HL-60/S4 (cell line): ENCODE data around the gene TGIF2.

Experiments
- in situ Hi-C: fragments of 300-500 bp; cut with MboI; formaldehyde crosslinking; loops from 2 replicates; pipeline ENCODE4 v1.14.3; 2022; ENCODE audit warnings: low sequenced_read_pairs

The TGIF2 gene

DNA sequence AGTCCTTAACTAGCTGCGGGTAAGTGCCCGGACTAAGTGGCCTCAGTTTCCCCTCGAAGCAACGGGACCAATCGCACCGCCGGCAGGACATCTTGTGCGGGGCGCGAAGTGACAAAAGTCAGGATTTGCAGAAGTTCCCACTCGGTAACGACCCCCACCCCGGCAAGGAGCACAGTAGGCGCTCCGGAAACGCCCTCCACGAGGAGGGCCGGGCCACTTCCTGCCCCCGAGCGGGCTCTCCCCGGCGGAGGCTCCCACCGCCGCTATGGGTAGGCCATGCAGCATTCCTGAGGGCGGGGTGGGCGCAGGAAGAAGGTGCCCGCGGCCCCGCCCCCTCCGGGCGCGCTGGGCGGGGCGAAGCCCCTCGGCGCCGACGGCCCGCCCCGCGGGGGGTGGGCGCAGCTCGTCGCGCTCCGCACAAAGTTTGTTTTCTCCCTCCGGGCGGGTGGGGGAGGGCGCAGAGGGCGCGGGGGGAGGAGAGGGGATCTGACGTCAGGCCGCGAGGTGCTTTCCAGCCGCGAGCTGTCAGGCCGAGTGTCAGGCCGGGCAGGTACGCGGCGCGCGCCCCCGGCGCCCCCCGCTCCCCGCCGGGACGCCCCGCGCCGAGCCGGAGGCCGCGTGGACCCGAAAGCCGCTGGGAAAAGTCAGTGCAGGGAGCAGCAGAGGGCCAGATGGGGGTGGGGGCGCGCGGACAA lies at the start of gene TGIF2:
TSS of gene TGIF2 (plus strand) at position 495 of the 695 bp plus-strand sequence. CDS start 5,178 bp downstream, outside the sequence.
- in situ Hi-C loops = no loop called here

DNA sequence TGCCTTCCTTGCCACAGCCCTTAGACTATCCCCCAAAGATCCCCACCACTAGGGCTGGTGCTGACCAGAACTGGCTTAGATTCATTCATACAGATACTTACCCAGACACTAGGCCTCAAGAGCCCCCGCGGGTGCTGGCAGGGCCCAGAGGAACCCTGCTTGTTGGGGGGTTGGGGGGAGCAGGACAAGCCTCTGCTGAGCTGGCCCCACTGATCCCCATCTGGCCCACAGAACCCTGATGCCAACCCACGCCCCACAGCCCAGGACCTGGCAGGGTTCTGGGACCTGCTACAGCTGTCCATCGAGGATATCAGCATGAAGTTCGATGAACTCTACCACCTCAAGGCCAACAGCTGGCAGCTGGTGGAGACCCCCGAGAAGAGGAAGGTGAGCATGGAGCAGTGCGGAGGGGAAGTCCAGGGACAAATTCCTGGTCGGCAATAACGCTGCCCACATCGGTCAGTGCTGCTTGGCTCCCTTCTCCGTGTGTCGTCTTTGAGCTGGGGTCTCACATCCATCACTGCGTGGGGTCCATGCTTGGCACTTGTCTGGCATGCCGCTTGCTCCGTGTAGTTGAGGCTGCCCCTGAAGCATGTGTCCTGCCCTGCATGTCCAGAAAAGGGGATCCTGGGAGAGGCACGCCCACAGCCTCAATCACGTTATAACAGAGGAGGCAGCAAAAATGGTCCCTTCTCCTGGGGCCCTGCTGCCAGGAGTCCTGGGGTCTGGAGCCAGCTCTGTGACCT lies 47.6 kb upstream of the TGIF2 start:
- in situ Hi-C loops = no loop called here

DNA sequence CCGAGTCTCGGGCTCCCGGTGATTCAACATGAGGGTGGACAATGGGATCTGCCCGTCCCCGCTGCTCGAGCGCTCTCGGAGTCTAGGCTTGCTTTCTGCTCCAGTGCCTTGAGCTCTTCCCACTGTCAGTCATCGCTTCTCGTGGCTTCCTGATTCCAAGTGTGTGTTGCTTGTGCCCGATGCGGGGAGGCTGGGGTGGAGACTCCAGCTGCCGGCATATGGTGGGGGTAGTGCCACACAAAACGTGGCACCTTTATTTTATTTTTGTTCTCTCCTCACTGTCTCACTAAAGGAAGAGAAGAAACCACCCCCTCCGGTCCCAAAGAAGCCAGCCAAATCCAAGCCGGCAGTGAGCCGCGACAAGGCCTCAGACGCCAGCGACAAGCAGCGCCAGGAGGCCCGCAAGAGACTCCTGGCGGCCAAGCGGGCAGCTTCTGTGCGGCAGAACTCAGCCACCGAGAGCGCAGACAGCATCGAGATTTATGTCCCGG lies 46.8 kb upstream of the TGIF2 start:
- in situ Hi-C loops = no loop called here

DNA sequence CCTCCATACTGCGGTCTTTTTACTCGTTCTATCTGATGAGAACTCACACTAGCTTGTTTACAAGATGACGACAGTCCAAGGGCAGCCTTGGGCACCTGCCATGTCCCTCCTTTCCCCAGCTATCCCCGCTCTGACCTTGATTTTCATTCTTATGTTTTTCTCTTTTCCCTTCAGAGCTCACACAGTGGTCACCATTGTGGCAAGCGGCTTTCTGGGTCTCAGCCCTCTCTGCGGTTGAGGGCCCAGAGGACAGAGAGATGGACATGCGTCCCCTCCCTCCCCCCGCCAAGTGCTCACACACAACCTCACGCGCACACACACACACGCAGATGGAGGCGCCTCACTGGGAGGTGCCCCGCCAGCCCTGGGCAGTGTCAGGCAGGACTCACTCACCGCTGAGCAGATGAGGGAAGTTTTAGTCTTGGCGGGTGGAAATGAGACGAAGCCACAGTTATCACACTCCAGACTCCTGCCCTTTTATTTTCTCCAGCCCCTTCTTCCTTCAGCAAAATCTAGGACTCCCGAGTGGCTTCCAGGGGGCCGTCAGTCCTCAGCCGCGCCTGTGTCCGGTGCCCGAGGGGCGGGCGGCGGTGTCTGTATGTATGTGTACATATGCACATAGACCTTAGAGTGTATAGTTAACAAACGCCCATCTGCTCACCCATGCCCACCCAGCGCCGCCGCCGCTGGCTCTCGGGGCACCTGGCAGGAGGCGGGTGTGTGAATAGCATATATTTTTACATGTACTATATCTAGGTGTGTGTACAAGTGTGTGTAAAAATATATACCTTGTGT lies 45.9 kb upstream of the TGIF2 start:
- in situ Hi-C loops = no loop called here

DNA sequence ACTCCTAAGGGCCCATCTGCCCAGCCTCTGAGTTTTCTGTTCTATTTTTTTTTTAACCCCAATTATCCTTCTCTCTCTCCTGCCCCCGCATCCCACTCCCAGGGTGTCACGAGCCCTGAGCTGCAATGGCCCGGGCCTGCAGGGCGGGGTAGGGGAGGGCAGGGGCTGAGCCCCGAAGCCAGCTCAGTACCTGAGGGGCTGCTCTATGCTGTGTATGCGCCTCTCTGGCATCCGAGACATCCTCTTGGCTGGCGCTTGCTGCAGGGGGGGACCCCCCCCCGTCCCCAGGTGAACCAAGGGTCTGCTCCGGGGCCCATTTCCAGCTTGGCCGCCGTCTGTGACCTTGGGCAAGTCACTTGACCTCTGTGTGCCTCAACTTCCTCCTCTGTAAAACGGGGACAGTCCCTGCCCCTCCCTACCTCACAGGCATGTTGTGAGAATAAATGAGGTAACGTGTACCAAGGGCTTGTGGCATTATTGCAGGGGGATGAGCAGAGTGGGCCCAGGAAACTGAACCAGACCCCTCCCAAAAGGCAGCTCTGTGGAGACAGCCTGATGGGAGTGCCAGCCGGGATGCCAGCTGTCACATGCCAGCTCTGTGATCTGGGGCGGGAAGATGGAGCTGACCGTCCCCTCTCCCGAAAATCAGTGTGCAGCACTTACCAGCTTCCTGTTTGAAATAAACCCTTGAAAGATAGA lies 45.1 kb upstream of the TGIF2 start:
- in situ Hi-C loops = no loop called here

DNA sequence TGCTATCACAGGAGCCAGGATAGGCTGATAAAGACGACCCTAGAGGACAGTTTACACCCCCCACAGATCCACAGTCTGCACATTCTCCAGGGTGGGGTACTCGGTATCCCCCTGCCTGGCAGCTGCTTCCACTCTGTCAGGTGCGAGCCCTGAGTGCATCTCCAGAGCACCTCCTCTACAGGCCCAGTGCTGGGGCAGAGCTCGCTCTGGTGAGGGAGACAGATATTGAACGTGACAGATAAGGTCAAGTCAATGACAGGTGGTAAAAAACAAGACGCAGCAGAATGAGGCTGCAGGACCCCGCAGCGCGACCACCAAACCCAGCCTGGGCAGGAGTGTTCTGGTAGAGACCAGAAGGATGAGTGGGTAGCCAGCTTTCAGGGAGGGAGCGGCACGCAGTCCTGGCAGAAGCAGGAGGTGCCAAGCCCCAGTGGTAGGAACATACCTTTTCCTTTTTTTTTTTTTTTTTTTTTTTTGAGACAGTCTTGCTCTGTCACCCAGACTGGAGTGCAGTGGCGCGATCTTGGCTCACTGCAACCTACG lies 44.5 kb upstream of the TGIF2 start:
- in situ Hi-C loops = no loop called here

DNA sequence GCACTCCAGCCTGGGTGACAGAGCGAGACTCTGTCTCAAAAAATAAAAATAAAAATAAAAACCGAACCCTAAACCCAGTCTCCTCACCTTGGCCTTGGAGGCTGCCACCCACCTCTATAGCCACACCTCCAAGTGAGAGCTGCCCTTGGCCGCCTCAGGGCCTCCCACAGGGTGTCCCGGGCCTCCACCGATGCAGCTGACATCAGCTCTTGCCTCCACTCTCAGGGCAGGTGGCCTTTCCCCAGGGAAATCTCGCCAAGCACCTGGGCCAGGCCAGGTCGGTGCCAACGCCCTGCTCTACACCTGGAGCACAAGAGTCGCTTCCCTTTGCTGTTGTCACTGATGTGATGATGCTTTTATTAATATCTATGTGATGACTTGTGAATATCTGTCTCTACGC lies 41.0 kb upstream of the TGIF2 start:
- in situ Hi-C loops = no loop called here

DNA sequence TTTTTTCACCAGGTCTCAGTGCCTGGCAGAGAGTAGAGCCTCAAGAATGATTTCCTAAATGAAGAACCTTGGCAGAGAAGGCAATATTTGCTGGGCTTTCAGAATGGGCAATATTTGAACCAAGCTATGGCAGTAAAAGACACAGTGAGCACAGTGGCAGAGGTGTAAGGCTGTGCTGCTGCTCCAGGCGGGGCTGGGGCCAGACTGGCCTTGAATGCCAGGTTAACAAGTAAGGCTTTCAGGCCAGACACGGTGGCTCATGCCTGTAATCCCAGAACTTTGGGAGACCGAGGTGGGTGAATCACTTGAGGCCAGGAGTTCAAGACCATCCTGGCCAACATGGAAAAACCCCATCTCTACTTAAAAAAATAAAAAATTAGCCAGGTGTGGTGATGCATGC lies 40.6 kb upstream of the TGIF2 start:
- in situ Hi-C loops = no loop called here

DNA sequence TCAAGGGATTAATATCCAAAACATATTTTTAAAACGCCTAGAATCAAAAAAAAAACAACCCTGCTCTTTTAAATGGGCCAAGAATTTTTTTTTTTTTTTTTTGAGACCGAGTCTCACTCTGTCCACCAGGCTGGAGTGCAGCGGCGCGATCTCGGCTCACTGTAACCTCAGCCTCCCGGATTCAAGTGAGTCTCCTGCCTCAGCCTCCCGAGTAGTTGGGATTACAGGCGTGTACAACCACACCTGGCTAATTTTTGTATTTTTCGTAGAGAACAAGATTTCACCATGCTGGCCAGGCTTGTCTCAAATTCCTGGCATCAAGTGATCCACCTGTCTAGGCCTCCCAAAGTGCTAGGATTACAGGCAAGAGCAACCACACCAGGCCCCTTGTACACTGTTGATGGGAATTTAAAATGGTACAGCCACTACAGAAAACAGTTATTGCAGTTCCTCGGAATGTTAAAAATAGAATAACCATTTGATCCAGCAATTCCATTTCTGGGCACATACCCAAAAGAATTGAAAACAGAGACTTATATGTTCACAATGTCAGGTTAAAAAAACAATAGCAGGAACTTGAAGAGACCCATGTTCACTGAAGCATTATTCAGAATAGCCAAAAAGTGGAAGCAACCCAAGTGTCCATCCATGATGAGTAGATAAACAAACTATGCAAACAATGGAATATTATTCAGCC lies 35.2 kb upstream of the TGIF2 start:
- in situ Hi-C loops = no loop called here

DNA sequence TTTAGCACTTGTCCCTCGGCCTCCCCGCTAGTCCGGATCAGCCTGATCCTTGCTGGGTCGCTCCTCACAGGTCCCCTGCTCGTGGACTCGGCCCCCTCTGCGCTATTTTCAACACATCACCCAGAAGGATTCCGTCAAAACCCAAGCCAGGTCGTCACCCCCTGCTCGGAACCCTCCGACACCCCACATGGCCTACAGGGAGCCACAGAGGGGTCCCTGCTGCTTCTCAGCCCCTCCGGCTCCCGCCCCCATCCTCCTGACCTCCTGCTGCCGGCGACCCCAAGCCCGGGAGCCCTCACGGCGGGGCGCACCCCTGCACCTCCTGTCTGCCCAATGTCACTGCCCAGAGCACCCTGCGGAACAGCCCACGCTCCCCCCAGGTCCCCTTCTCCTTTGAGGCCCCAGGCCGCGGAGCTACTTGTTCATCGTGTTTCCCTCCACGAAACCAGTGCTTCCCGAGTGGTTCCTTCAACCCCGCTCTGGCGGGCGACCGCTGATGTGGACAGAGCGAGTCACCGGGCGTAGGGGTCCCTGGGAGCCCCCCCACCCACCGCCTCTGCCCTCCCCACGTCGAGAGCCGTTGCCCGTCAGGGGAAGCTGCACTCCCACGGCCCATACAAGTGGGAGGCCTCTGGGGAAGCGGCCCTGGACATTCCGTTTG lies 32.7 kb upstream of the TGIF2 start:
- in situ Hi-C loops = no loop called here

DNA sequence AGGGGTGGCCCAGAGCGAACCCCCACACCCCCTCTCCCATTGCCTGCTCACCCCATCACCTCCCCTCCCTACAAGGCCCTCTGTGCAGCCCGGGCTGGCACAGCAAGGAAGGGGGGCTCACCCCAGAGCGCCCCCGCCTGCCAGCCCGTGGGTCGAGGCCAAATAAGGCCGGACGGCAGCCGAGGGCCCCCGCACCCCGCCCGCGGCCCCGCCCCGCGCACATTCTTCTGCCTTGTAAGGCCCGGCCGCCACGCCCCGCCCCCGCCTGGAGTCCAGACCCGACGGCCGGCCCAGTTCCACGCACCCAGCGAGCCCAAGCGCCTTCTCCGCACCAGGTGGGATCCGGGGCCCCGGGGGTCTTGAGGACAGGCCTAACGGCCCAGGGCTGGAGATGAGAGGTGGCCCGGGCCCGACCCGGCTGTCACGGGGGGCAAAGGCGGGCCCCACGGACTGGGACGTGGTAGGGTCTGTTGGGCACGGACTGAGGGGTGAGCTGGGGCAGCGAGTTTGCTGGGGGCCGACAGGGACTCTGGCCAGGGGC lies 32.1 kb upstream of the TGIF2 start, which contains the start of gene MYL9:
TSS of gene MYL9 (plus strand) at position 293 of the 541 bp plus-strand sequence. CDS start 3,366 bp downstream, outside the sequence.
- in situ Hi-C loops = no loop called here

DNA sequence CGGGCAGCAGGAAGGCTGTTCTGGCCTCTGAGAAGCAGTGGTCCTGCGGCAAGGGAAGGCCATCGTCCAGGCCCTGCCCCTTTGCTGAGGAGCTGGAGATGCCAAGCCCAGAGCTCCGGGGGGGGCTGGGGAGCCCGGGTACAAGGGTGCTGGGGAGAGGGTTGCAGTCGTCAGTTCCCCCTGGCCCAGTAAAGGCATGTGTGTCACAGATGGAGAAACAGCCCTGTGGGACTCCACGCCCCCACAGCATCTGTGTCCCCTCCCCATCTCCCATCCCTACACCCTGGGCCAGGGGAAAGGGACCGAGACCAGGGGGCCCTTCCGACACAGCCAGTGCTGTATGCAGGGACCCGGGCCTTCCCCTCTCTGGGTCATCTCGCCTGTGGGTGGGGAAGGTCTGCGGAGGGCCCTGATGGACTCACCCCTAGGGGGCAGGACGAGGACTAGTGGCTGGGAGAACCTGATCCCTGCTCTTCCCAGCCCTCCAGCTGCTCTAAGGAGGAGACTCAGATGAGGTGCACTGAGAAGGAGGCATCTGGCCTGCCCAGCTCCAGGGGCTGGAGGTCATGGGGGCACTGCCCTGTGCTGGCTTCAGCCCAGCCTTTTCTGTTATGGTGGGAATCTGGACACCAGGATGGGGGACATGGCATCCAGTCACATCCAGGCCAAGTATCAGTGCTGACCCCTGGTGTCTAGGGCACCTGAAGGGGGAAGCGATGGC lies 31.5 kb upstream of the TGIF2 start:
- in situ Hi-C loops = no loop called here

DNA sequence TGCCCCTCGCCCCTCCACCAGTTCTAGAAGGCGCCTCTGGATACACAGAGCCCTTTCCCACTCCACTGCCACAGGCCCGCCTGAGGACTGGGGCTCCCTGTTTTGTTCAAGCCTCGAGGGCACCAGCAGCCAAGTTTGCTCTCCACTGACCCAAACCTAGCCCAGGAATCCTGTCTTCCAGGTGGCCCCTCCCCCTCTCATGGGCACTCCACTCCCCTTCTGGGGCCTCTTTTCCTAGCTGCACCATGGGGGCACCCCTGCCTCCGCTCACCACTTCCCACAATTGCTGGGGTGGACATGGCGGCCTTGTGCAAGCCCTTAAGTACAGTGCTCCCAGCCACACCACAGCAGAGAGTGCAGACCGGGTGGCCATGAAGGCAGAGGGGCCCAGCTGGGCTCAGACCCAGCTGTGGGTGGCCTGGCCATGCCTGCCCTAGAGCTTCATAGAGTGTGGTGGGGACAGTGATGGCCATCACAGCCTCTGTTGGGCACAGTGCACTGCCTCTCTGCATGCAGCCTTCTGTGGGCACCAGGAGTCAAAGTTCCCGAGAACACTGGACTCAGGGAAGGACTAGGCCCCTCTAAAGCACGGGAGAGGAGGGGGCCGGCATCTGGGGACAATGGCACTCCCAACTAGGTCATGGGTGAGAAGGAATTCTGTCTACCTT lies 30.7 kb upstream of the TGIF2 start:
- in situ Hi-C loops = no loop called here

DNA sequence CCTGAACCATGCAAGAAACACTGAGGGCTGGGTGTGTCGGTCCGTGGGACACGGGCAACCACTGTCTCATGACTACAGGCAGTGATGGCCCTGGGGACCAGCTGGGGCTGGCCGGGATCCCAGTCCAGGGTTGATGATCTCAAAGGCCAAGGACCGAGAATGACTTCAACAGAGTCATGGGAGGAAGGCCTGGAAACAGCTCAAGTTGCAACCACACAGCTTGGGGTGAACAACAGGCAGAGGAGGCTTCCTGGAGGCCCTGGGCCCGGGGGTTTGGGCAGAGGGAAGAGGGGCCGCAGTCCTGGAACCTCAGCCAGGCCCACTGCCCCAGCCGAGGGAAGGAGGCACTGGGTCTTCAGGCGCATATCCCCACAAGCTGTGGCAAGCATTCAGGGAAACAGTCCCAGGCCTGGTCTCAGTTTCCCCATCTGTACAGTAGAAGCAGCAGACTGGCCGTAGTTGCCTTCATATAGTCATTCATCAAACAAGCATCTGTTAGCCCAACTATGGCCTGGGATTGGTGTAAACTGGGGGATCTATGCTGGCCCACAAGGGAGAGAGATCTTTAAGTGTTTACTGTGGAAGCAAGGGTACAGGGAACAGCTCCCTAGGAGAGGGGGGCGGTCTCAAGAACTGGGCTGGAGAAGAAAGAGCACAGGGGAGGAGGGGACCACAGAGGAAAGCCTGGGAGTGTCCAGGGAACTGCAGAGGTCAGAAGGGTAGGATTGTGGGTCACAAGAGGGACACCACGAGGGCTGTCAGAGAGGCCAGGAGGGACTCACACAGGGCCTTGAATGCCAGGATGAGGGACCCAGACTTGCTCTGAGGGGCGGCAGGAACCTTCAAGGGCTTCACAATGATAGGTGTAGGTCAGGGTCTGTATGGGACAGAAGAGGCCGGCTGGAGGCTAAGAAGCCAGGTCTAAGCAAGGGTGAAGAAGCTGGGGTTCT lies 29.9 kb upstream of the TGIF2 start:
- in situ Hi-C loops = no loop called here

DNA sequence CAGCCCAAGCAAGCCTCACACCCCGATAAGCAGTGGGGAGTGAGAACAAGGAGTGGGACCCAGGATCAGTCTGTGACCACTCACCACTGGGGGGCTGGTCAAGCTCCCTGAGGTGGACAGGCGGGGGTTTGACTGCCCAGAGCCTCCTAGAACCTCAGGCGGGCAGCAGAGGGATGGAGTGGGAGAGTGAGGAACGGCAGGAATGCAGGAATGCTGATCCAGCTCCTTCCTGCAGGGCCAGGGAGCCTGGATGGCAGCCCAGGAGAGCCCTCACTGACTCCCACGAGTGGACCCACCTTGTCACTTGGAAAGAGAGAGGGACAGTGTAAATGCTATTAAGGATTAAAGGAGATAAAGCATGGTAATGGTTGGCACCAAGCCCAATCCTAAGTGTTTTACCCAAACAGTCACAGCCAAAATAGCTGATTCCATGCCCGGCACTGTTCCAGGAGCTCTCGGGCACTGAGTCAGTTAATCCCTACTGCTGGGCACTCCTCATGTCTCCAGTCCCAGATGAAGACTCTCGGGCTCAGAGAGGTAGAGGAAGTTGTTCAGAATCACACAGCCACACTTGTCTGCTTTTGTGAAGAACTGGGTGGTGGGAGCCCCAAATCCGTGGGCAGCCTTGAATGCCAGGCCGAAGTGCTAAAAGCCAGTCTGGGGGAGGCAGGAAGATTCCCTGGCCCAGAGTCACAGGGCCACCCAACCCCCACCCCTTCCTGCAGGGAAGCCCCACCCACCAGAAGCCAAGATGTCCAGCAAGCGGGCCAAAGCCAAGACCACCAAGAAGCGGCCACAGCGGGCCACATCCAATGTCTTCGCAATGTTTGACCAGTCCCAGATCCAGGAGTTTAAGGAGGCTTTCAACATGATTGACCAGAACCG lies 29.0 kb upstream of the TGIF2 start:
- in situ Hi-C loops = no loop called here
